Endothelial cell of umbilical vein (primary cell): Measurements from ENCODE around the gene GPAM.

Source experiments
- CTCF ChIP-seq, 2 donors: IDR thresholded peaks; 1 replicate in 1 of 2; 2 replicates in 1 of 2; pipeline ENCODE4 v1.5.1; 2011; ENCODE audit warnings: low read length in 2 of 2, mild to moderate bottlenecking in 2 of 2, moderate library complexity in 2 of 2, control low read depth in 1 of 2, inconsistent platforms in 1 of 2, low read depth in 1 of 2; ENCODE audit not compliant: insufficient read depth in 1 of 2; ENCODE audit errors: extremely low read depth in 1 of 2
- EZH2 ChIP-seq: IDR thresholded peaks from 2 replicates; pipeline ENCODE4 v1.6.1; 2012; ENCODE audit warnings: borderline replicate concordance, low read depth, mild to moderate bottlenecking, moderate library complexity, low read length, inconsistent platforms; ENCODE audit not compliant: severe bottlenecking
- GATA2 ChIP-seq: IDR thresholded peaks from 2 replicates; pipeline ENCODE4 v1.7.0; 2011; ENCODE audit warnings: low read depth, mild to moderate bottlenecking, moderate library complexity, mixed read lengths, low read length; ENCODE audit not compliant: insufficient read length, insufficient read depth
- MAX ChIP-seq: IDR thresholded peaks from 2 replicates; pipeline ENCODE4 v1.6.1; 2011; ENCODE audit not compliant: insufficient read depth, insufficient read length
- MYC ChIP-seq: IDR thresholded peaks from one replicate; pipeline ENCODE4 v1.6.1; 2011; ENCODE audit warnings: mild to moderate bottlenecking, low read depth, low read length
- POLR2A ChIP-seq: IDR thresholded peaks from 2 replicates; pipeline ENCODE4 v1.6.1; 2012; ENCODE audit warnings: low read depth, mild to moderate bottlenecking, control low read depth, low read length
- POLR2AphosphoS5 ChIP-seq: IDR thresholded peaks from 2 replicates; pipeline ENCODE4 v1.6.1; 2012; ENCODE audit warnings: low read depth, mild to moderate bottlenecking, control low read depth, low read length, moderate library complexity; ENCODE audit not compliant: insufficient read depth

DNA sequence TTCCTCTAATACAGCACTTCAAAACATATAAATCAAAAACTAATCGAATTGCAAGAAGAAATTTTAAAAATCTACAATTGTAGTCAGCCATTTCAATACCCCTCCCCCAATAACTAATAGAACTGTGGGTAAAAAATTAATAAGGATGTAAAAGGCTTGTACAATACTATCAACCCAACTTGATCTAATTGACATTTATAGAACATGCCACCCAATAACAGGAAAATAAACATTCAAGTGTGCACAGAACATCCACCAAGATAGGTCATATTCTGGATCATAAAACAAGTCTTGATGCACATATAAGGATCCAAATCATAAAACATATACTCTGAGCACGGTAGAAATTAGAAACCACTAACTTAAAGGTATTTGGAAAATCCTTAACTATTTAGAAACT lies 4.0 kb upstream of the GPAM start:
- TF ChIP-seq CTCF (IDR thresholded peaks at IDR 0.05; ENCODE audit: extremely low read depth in 1 of 2, insufficient read depth in 1 of 2, low read depth in 1 of 2, low read length in 2 of 2) = no peak
- TF ChIP-seq EZH2 = no peak
- TF ChIP-seq POLR2AphosphoS5 = no peak
- TF ChIP-seq POLR2A = no peak
- no peak for TF ChIP-seq GATA2
- no peak for TF ChIP-seq MAX
- TF ChIP-seq MYC = no peak
